ENCODE results near the gene TMCC1. TPM values are rescaled to one million over a fixed set of nuclear protein-coding genes. Genes with fewer than 3 reads are reported as not detected.
"Not testable (repeated sequence)": the region's sequence is repeated elsewhere in the genome, so short reads cannot be mapped to it uniquely, and the experiment has no call there.

TMCC1 gene
- total and polyA plus RNA-seq, 2 donors (not counting 1 experiment from before 2014, with no cell fraction given) = 8.5 to 32.2 TPM

DNA sequence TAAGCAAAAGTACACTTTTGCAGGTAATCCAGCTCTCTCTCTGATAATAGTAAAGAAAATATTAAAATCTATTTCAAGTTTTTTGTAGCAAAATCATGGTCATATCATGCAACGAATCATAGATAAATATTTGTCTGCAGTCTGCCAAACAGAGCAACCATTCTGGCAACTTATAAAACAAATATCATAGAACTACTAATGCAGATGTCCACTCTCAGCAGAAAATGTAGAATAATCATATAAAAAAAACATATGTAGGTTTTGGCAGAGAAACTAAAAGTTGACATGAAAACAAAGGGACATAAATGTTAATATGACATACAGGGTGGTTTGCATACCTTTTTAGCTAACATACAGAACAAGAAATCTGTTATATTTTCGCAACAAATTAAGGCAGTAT lies 12.2 kb downstream of the TMCC1 start:
- ChIA-PET CTCF (no interaction called here), POLR2A (no interaction called here)
- Histone ChIP-seq H3K36me3 (replicated peaks in 1 of 2; ENCODE audit: control extremely low read depth in 1 of 2, control insufficient read depth in 1 of 2, extremely low read depth in 1 of 2, insufficient read depth in 2 of 2, low read length in 1 of 2) (peaks cover 0 to 12% of the 10 kb centered on the region in 2 experiments), H3K79me2 (ENCODE audit: control insufficient read depth, insufficient read depth, low read length) (peaks cover 72% of the 10 kb centered on the region), H3K9me3 (ENCODE audit: control extremely low read depth in 1 of 3, control insufficient read depth in 2 of 3, insufficient read depth in 1 of 3, low read length in 2 of 3) (no peaks in the 10 kb centered on the region), H3K9ac (ENCODE audit: low read length) (no peak overlapping the region), H3K4me1 (ENCODE audit: control insufficient read depth in 2 of 2, insufficient read depth in 2 of 2, low read length in 2 of 2) (no peaks in the 10 kb centered on the region), H3K27ac (ENCODE audit: low read length in 2 of 2) (no peak overlapping the region), H3K4me2 (replicated peaks; ENCODE audit: low read depth, low read length, poor library complexity, severe bottlenecking) (no peak overlapping the region), H4K20me1 (ENCODE audit: control insufficient read depth, insufficient read depth, low read length, poor library complexity, severe bottlenecking) (peaks cover 9% of the 10 kb centered on the region), H3K27me3 (replicated peaks in 1 of 4; ENCODE audit: control extremely low read depth in 1 of 4, control insufficient read depth in 3 of 4, insufficient read depth in 4 of 4, low read length in 3 of 4) (no peaks in the 10 kb centered on the region), H2AFZ (ENCODE audit: insufficient read depth, low read depth, low read length, poor library complexity, severe bottlenecking) (no peak overlapping the region), H3K4me3 (ENCODE audit: control extremely low read depth in 1 of 5, extremely low read depth in 1 of 5, insufficient read depth in 1 of 5, low read depth in 2 of 5, low read length in 4 of 5) (no peak overlapping the region)
- Mint-ChIP-seq H3K4me3 (no peak overlapping the region), H3K9me3 (ENCODE audit: insufficient read depth) (peaks cover 2% of the 10 kb centered on the region), H3K4me1 (peaks cover 11% of the 10 kb centered on the region), H3K27me3 (no peaks in the 10 kb centered on the region), H3K27ac (no peak overlapping the region)
- intact Hi-C loops (cut with micrococcal nuclease) = no loop called here
- no CpG with 5 or more reads among the region's 2 CpGs for WGBS (ENCODE audit: insufficient coverage)
- DNase-seq = no peak
- ATAC-seq (ENCODE audit: low read depth) = no peak
- TF ChIP-seq CTCF (IDR thresholded peaks at IDR 0.05) (no peak), EZH2 (IDR thresholded peaks at IDR 0.05; ENCODE audit: borderline replicate concordance, insufficient read depth, low read depth, low read length, poor library complexity, severe bottlenecking) (no peak)

- no peaks in the 10 kb centered on the region for H3K27me3 ChIP-seq (replicated peaks in 1 of 4; ENCODE audit: control extremely low read depth in 1 of 4, control insufficient read depth in 3 of 4, insufficient read depth in 4 of 4, low read length in 3 of 4)
- WGBS (ENCODE audit: insufficient coverage) = 43% methylated on average over 1 of the region's 1 CpG
- H3K4me1 ChIP-seq (ENCODE audit: control insufficient read depth in 2 of 2, insufficient read depth in 2 of 2, low read length in 2 of 2) = no peaks in the 10 kb centered on the region
- no peak overlapping the region for H3K9ac ChIP-seq (ENCODE audit: low read length)
- no peak for DNase-seq
- Mint-ChIP-seq H3K4me1 (peaks cover 11% of the 10 kb centered on the region), H3K27ac (no peak overlapping the region), H3K27me3 (no peaks in the 10 kb centered on the region), H3K9me3 (ENCODE audit: insufficient read depth) (peaks cover 2% of the 10 kb centered on the region), H3K4me3 (no peak overlapping the region)
- no peak for TF ChIP-seq CTCF (IDR thresholded peaks at IDR 0.05)
- TF ChIP-seq EZH2 (IDR thresholded peaks at IDR 0.05; ENCODE audit: borderline replicate concordance, insufficient read depth, low read depth, low read length, poor library complexity, severe bottlenecking) = no peak
- intact Hi-C loops (cut with micrococcal nuclease) = no loop called here
- peaks cover 73% of the 10 kb centered on the region for H3K79me2 ChIP-seq (ENCODE audit: control insufficient read depth, insufficient read depth, low read length)
- POLR2A ChIA-PET = no interaction called here
- H3K36me3 ChIP-seq (replicated peaks in 1 of 2; ENCODE audit: control extremely low read depth in 1 of 2, control insufficient read depth in 1 of 2, extremely low read depth in 1 of 2, insufficient read depth in 2 of 2, low read length in 1 of 2) = peaks cover 0 to 26% of the 10 kb centered on the region in 2 experiments
- H3K27ac ChIP-seq (ENCODE audit: low read length in 2 of 2) = no peak overlapping the region
- peaks cover 9% of the 10 kb centered on the region for H4K20me1 ChIP-seq (ENCODE audit: control insufficient read depth, insufficient read depth, low read length, poor library complexity, severe bottlenecking)
- no peaks in the 10 kb centered on the region for H3K9me3 ChIP-seq (ENCODE audit: control extremely low read depth in 1 of 3, control insufficient read depth in 2 of 3, insufficient read depth in 1 of 3, low read length in 2 of 3)
- CTCF ChIA-PET = no interaction called here
- H2AFZ ChIP-seq (ENCODE audit: insufficient read depth, low read depth, low read length, poor library complexity, severe bottlenecking) = no peak overlapping the region
- H3K4me3 ChIP-seq (ENCODE audit: control extremely low read depth in 1 of 5, extremely low read depth in 1 of 5, insufficient read depth in 1 of 5, low read depth in 2 of 5, low read length in 4 of 5) = no peak overlapping the region
- ATAC-seq (ENCODE audit: low read depth) = no peak
- no peak overlapping the region for H3K4me2 ChIP-seq (replicated peaks; ENCODE audit: low read depth, low read length, poor library complexity, severe bottlenecking)
These were observed 15.2 kb downstream of the TMCC1 start for GRCh38 chr3:129878355-129878754.

- H2AFZ ChIP-seq (ENCODE audit: insufficient read depth, low read depth, low read length, poor library complexity, severe bottlenecking); DNase-seq; H3K4me3 ChIP-seq (ENCODE audit: control extremely low read depth in 1 of 5, extremely low read depth in 1 of 5, insufficient read depth in 1 of 5, low read depth in 2 of 5, low read length in 4 of 5); H4K20me1 ChIP-seq (ENCODE audit: control insufficient read depth, insufficient read depth, low read length, poor library complexity, severe bottlenecking); H3K9me3 ChIP-seq (ENCODE audit: control extremely low read depth in 1 of 3, control insufficient read depth in 2 of 3, insufficient read depth in 1 of 3, low read length in 2 of 3); H3K9me3 Mint-ChIP-seq (ENCODE audit: insufficient read depth); H3K4me2 ChIP-seq (replicated peaks; ENCODE audit: low read depth, low read length, poor library complexity, severe bottlenecking); POLR2A ChIA-PET; H3K27me3 ChIP-seq (replicated peaks in 1 of 4; ENCODE audit: control extremely low read depth in 1 of 4, control insufficient read depth in 3 of 4, insufficient read depth in 4 of 4, low read length in 3 of 4); H3K27ac Mint-ChIP-seq; H3K9ac ChIP-seq (ENCODE audit: low read length); H3K4me3 Mint-ChIP-seq; intact Hi-C loops (cut with micrococcal nuclease); H3K27ac ChIP-seq (ENCODE audit: low read length in 2 of 2); H3K4me1 ChIP-seq (ENCODE audit: control insufficient read depth in 2 of 2, insufficient read depth in 2 of 2, low read length in 2 of 2); H3K27me3 Mint-ChIP-seq; ATAC-seq (ENCODE audit: low read depth): not testable (repeated sequence)
- H3K4me1 Mint-ChIP-seq = peaks cover 18% of the 10 kb centered on the region
- CTCF ChIA-PET = interaction anchor here (1.0 kb wide), 1 partner anchor 246 kb away, joined by 3 read pairs; no protein-coding TSS in a partner anchor
- H3K36me3 ChIP-seq (replicated peaks in 1 of 2; ENCODE audit: control extremely low read depth in 1 of 2, control insufficient read depth in 1 of 2, extremely low read depth in 1 of 2, insufficient read depth in 2 of 2, low read length in 1 of 2) = peaks cover 0 to 29% of the 10 kb centered on the region in 2 experiments
- peaks cover 62% of the 10 kb centered on the region for H3K79me2 ChIP-seq (ENCODE audit: control insufficient read depth, insufficient read depth, low read length)
- 80% methylated on average over 1 of the region's 2 CpGs for WGBS (ENCODE audit: insufficient coverage)
These were observed 19.0 kb downstream of the TMCC1 start for GRCh38 chr3:129874479-129874878.

All from B cell (primary cell).